Activated CD4-positive, CD25-positive, alpha-beta regulatory T cell treated with anti-CD3 and anti-CD28 coated beads, Interleukin-2, amount 50 U/mL, for 16 hours (primary cell): ENCODE data around the gene PPP2R5D.

Experiments used
- DNase-seq: peaks from one replicate; pipeline ENCODE4 v3.0.0-alpha.2; 2020; ENCODE audit warnings: low read depth, low spot score

The PPP2R5D gene

GRCh38 chr6:42963179-42963854 is 21.1 kb upstream of the PPP2R5D start:
- DNase-seq, result no peak

- DNase-seq, result no peak
Measured at GRCh38 chr6:42963855-42964605, 20.3 kb upstream of the PPP2R5D start.

- no peak for DNase-seq
Measured at GRCh38 chr6:42966571-42966970, 17.8 kb upstream of the PPP2R5D start.

- DNase-seq, result no peak
Measured at GRCh38 chr6:42967228-42967627, 17.1 kb upstream of the PPP2R5D start.

GRCh38 chr6:42968126-42968701 is 16.2 kb upstream of the PPP2R5D start:
- DNase-seq, result no peak

- DNase-seq, result no peak
Measured at GRCh38 chr6:42968783-42969182, 15.6 kb upstream of the PPP2R5D start.

- no peak for DNase-seq
Measured at GRCh38 chr6:42969431-42969830, 14.9 kb upstream of the PPP2R5D start.

- DNase-seq, result no peak
Measured at GRCh38 chr6:42969934-42970333, 14.4 kb upstream of the PPP2R5D start.

- DNase-seq, result no peak
Measured at GRCh38 chr6:42970871-42971612, 13.3 kb upstream of the PPP2R5D start.

- no peak for DNase-seq
Measured at GRCh38 chr6:42971746-42972327, 12.5 kb upstream of the PPP2R5D start.

GRCh38 chr6:42973926-42974325 is 10.4 kb upstream of the PPP2R5D start:
- DNase-seq, result no peak

- no peak for DNase-seq
Measured at GRCh38 chr6:42974919-42975505, 9.4 kb upstream of the PPP2R5D start.

GRCh38 chr6:42978487-42978838 is 5.9 kb upstream of the PPP2R5D start:
- DNase-seq, result no peak

GRCh38 chr6:42978839-42979522 is 5.4 kb upstream of the PPP2R5D start, which contains the start of gene PEX6:
PEX6 (minus strand) TSS chr6:42979181; CDS start chr6:42979150, 31 bp downstream.
- DNase-seq, result peak; percentile 86

- DNase-seq, result no peak
Measured at GRCh38 chr6:42979523-42980177, 4.7 kb upstream of the PPP2R5D start.

GRCh38 chr6:42981836-42982235 is 2.5 kb upstream of the PPP2R5D start:
- DNase-seq, result no peak

- DNase-seq, result no peak
Measured at GRCh38 chr6:42984924-42985475, 630 bp downstream of the PPP2R5D start.

- no peak for DNase-seq
Measured at GRCh38 chr6:42987533-42988451, 3.4 kb downstream of the PPP2R5D start.

GRCh38 chr6:42988486-42989020 is 4.2 kb downstream of the PPP2R5D start:
- no peak for DNase-seq
